H4 (cell line): ENCODE measurements around the gene PML. TPM values are rescaled to one million over a fixed set of nuclear protein-coding genes. Genes with fewer than 3 reads are reported as not detected.
"Not testable (repeated sequence)": the region's sequence is repeated elsewhere in the genome, so short reads cannot be mapped to it uniquely, and the experiment has no call there.

Experiments used
- DNase-seq: peaks from one replicate; pipeline ENCODE4 v3.0.0-alpha.2; 2015; ENCODE audit warnings: low spot score
- total RNA-seq: library from RNA; depleted of rRNA; stranded (reverse); fragments of >200 nt; shearing (Covaris generic); gene quantifications from 2 replicates; pipeline ENCODE4 v1.2.3, GENCODE V29; 2014

Gene PML
- total RNA-seq, 1 experiment from 2014 or later, result 20.0 TPM

GRCh38 chr15:74056330-74056729, 61.8 kb downstream of the PML start:
- not testable (repeated sequence) for DNase-seq

- not testable (repeated sequence) for DNase-seq
These were observed 64.7 kb downstream of the PML start for GRCh38 chr15:74059050-74059833.

GRCh38 chr15:74060251-74060650, 65.7 kb downstream of the PML start:
- DNase-seq, result no peak

DNA sequence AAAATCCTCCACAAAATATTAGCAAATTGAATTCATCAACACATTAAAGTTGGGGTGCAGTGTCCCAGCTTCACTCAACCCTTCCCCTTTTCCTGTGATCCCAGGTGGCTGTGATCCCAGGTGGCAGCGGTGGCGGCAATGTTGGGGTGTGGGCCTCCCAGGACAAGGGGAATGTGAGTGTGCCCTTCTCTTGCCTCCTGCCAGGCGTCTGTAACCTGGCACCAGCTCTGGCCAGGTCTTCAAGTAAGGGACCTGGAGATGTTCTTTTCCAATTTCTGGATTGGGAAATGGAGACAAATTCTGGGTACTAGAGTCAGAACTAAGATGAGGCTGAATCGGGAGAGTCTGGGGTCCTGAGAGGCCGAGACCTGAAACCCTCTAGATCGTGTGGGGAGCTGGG, 67.7 kb downstream of the PML start:
- no peak for DNase-seq

DNA sequence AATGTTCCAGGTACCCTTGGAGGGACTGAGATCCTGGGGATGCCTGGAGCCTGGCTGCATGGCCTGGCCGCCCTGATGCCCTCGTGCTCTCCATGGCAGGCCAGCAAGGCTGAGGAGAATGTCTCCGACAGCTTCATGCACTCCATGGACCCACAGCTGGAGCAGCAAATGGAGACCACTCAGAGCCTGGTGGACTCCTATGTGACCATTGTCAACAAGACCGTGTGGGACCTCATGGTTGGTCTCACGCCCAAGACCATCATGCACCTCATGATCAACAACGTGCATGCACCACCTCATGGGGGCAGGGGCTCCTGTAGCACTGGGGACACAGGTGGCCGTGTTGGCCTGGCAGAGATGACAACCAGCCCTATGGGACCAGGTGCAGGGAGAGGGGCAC, 68.2 kb downstream of the PML start:
- no peak for DNase-seq

- DNase-seq, result not testable (repeated sequence)
These were observed 69.1 kb downstream of the PML start for GRCh38 chr15:74063425-74064146.

GRCh38 chr15:74064183-74064582, 69.7 kb downstream of the PML start:
- DNase-seq, result not testable (repeated sequence)

GRCh38 chr15:74064822-74065221, 70.3 kb downstream of the PML start:
- DNase-seq, result not testable (repeated sequence)

DNA sequence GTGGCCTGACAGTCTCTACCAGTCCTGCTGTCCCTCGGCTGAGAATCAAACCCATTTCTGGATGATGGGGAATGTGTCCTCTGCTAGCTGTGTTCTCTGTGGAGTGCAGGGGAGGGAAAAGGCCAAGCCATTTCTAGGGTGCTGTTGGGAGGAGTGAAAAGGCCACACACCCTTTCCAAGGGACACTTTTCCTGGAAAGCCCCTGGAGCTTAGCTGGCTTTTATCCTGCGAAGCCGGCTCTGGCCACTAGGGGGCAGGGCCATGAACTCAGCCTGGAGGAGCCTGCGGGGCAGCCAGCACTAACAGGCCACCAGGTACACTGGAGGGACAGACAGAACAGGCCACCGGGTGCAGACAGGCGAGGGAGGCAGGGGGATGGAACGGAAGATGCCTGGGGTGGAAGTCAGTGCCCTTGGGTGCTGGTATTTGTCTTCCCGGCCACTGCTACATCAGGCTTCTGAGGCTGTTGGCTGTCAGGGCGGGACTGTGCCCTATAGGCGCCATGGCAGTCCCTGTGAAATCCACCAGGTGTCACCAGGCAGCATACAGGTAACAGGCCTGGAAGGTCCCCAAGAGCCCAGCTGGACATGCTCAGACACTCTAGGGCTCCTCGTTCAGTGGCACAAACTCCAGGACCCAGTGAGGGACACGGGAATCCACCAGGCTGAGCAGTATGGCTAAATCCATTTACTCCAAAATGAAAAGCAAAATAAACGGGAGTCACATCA, 71.3 kb downstream of the PML start:
- DNase-seq, result not testable (repeated sequence)

- not testable (repeated sequence) for DNase-seq
These were observed 77.1 kb downstream of the PML start for GRCh38 chr15:74071645-74072044.

- not testable (repeated sequence) for DNase-seq
These were observed 77.6 kb downstream of the PML start for GRCh38 chr15:74072132-74072531.

GRCh38 chr15:74072614-74073337, 78.3 kb downstream of the PML start:
- DNase-seq, result not testable (repeated sequence)

DNA sequence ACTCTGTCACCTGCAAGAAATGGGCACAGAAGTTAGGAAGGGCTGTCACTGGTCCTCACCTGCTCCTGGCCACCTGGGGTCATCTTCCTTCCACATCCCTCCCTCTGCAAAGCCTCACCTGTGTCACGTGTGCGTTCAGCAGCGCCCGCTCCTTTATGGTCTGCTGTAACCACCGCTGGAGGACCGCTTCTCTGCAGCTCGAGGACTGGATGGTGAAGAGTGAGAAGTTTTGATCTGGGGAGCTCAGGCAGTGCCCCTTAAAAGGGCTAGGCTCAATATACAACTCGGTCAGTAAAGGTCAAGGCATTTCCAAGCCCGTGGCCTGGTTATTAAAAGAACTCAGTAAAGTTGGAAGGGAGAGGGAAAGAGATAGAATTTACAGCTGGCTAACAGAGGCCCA, 81.3 kb downstream of the PML start:
- not testable (repeated sequence) for DNase-seq

DNA sequence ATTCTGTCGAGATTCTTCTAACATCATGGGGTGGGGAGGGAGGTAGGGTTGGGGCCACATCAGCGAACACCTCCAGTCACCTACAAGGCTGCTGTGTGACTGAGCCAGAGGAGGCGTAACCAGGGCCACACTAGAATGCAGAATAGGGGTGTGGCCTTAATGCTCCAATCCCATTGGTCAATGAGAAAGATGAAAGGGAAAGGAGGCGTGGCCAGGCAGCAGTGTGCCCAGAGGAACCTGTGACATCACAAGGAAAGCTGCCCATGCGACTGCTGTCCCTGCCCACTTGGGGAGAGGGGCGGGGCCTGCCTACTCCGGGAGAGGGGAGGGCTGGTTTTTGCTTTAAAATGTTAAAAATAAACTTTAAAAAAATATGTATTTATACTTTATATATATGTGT, 87.9 kb downstream of the PML start, which contains the start of gene GOLGA6A:
TSS of gene GOLGA6A (minus strand) at position 101 of the 400 bp plus-strand sequence. CDS start at position 60, 41 bp downstream.
- DNase-seq, result not testable (repeated sequence)

- not testable (repeated sequence) for DNase-seq
These were observed 100.1 kb downstream of the PML start for GRCh38 chr15:74094567-74094966.

DNA sequence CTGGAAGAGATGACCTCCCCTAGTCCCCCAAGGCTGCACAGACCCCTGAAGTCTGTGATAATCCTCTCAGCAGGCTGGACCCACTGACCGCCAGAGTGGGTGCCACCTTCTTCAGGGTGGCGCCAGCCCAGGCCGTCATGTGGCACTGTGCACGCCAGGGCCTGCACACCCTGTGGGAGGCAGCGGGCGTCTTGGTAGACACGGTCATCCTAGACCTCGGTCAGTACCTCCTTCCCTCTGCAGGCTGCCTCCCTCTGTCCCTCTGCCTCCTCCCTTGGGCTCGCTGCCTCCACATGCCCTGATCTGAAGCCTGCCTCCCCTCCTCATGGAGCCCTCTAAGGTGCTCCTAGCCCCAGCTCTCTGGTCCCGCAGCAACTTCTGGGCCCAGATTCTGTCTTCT, 101.1 kb downstream of the PML start:
- not testable (repeated sequence) for DNase-seq

GRCh38 chr15:74096753-74097474, 102.4 kb downstream of the PML start:
- not testable (repeated sequence) for DNase-seq
